ENCODE data around the gene MFAP3L.

The MFAP3L gene

DNA sequence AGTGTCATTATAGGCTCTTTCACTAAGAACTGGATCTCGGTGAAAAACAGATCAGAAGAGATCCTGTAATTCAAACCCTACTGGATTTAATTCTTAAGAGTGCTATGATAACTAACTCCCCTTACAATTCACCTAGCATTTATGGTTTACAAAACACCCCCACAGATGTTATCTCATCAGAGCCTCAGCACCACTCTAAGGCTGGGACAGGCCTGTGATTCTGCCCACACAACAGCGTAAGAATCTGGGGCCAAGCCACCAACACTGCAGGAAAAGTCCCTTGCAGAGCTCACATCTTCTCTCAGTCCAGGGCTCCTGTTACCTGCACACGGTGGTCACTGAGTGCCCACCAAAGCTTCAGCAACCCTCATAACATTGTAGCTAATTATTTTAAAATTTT, 8.9 kb downstream of the MFAP3L start:
- no peak for DNase-seq

DNA sequence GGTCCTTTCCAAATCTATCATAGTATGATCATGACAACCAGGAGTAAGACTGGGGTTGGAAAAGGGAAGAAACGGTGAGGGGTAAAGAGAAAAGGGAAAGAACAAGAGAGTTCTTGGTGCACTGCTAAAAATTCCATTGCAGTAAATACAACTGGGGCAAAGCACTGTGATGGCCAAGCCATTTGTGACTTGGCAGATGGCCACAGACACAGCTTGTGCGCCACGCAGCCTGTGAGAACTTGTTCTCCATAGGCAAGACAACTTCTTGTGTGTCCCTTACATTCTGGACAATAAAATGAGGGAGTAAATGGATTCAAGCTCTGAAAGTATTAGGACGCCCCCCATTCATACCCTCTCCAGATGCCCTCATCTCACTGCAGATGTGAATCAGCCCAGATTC, 10.9 kb downstream of the MFAP3L start:
- DNase-seq = no peak

DNA sequence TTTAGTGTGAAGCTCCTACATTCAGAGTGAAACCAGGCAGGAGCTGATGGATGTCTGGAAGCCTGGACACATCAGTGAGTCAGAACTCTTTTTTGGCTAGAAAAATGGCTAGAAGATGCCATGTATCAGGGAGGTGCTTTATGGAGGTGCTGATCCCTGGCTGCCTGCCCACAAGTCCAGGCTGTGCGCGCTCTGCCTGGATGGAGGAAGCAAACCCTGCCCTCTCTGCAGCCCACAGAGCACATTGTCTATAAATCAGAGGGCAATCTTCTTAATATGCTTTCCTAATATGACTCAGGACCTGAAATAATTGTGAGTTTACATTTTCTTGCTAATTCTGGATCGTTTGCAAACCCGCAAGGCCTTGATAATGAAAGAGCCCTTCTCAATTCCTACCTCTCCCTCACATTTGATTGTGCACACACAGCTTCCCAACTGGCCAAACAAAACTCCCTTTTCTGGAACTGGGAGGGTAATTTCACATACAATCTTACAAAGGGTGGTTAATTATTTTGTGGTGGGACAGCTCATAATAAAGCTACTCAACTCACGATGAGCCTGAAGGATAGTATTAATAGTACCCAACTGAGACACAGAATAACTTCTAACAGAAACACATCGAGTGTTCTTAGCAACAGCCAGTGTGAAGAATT, 11.7 kb downstream of the MFAP3L start:
- DNase-seq = no peak

DNA sequence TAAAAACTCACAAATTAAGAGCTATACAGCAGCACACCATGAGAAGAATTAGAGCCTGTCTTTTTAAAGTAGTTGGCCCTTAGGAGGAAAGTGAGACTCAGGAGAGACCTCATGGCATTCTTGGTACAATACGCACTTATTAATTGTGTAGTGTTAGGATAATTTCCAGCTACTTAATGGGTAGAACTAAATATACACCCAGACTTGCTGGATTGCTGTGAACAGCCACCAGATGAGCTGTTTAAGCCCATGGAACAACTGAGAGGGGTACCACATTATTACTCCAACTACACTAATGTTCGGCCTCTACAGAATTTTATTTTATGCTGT, 13.6 kb downstream of the MFAP3L start:
- DNase-seq = no peak

DNA sequence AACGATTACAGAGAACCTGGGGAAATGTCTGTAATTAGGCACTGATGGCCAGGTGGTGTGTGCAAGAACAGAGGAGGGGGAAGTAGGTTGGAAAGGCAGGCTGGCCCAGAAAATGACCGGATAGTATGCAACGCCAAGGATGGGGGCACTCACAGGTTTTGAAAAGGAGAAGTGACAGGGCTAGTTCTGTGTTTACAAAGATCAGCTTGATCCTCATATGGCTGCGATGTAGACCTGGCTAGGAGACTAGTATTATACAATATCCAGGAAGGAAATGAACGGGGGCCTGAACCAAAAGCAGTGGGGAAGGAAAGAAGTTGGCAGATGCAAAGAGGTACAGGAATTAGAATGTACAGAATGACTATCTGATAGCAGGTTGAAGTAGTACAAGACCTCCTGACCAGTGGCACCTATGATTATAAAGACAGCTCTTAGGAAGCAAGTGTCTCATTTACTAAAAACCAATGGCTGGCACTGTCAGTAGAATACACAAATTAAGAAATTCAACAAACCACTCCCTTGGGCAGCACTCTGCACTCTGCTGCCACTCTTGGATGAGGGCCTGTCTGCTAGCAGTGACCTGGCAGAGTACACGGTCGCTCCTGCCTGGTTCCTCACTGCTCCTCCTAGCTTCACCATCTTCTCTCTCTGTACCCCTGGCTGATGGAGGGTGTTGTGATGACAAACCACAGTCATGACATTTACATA, 14.1 kb downstream of the MFAP3L start:
- no peak for DNase-seq

DNA sequence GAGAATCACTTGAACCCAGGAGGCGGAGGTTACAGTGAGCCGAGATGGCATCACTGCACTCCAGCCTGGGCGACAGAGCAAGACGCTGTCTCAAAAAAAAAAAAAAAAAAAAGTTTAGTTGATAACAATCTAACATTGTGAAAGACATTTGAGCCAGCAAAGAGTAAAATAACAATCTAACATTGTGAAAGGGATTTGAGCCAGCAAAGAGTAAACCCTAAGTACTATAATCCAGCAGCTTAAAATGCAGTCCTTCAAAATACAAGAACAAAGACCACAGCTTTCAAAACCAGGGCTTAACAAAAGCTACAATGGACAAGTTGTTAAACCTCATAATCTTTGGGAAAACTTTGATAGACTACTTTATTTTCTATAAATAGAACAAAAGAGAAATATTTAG, 16.9 kb downstream of the MFAP3L start:
- DNase-seq = no peak

DNA sequence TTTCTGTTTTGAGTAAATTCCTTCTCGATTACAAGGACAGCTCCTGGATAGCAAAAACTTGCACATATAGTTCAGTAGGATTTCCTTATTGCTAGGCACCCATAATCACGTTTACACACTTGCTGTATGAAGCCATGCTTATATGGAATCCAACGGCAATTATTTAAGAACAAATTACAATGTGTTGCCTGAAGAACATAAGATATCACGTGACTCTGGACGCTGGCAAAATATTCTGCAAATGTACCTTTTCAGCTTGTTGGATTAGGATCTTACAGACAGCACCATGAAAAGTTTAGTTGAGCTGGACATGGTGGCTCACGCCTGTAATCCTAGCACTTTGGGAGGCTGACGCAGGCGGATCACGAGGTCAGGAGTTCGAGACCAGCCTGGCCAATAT, 17.4 kb downstream of the MFAP3L start:
- DNase-seq = no peak

DNA sequence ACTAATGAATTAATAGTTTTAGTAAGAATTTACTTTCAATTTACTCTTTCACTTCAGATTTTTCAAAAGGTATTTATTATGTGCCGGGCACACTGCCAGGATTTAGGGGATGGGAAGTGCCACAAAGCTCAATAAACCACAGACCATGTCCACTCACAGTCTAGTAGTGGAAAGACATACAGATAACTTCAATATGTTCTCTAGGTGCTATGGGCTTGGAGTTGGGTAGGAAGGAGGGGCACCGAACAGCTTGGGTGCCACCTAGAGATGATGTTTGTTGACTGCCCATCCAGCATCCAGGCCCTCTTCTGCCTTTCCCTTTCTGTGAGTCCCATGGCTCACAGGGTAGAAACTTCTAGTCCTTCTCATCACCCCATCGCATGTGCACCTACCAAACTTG, 17.8 kb downstream of the MFAP3L start:
- no peak for DNase-seq

DNA sequence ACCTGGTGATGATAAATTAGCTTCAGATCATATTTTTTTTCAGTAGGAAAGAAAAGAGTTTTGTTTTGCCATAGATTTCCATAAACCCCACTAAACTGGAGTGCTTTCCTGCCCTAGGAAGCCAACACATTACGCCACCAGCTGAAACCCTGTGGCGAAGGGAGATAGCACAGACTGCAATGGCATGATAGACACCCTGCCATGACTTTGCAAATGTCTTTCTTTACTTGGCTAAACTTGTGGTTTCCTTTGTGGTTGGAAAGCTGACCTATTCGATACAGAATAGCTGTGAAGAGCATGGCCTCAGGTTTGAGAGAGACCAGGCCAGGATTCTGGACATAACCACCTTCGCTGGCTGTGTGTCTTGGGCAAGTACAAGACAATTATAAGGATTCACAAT, 19.1 kb downstream of the MFAP3L start:
- DNase-seq = no peak

DNA sequence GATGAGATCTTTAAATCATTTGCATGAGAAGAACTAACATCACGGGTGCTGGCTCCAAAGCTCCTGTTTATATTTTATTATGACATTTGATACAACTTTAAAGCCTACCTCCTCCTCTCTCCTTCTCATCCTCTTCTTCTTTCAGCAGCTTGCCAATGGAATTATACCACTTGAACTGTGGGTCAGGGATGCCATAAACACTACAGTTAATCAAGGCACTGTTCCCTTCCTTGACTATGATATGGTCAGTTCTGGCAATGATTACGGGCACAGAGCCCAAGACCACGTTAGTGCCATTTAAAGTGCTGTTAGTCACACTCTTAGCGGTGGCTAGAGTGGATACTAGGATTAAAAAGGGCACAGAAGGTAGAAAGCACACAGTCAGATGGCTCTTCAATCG, 20.7 kb downstream of the MFAP3L start:
- no peak for DNase-seq

DNA sequence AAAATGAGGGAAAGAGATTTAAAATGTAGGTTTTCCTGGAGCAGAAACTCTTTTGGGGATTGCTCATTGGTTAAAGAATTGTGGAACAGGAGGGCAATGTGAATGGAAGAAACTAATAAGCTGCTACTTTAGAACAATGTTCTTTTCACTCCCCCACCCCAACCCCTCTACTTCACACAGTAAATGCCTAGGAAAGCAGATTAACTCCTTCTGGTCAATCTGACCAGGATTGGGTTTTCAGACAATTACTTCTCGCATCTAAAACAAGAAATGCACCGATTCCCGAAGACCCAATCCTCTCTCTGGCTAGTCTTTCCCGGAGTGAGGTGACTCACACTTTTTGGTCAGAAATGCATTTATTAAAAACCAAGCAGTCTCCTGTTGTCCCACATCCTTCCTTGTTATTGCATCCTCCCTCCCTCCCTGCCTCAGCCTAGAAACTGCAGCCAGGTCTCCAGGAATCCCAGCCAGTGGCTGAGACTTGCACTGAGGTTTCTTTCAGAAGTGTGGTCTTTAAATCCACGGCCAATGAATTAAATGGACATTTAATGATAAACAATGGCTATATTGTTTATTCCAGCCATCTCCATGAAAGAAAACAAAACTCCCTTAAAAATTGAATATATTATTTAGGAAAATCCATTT, 21.4 kb downstream of the MFAP3L start:
- DNase-seq = no peak

DNA sequence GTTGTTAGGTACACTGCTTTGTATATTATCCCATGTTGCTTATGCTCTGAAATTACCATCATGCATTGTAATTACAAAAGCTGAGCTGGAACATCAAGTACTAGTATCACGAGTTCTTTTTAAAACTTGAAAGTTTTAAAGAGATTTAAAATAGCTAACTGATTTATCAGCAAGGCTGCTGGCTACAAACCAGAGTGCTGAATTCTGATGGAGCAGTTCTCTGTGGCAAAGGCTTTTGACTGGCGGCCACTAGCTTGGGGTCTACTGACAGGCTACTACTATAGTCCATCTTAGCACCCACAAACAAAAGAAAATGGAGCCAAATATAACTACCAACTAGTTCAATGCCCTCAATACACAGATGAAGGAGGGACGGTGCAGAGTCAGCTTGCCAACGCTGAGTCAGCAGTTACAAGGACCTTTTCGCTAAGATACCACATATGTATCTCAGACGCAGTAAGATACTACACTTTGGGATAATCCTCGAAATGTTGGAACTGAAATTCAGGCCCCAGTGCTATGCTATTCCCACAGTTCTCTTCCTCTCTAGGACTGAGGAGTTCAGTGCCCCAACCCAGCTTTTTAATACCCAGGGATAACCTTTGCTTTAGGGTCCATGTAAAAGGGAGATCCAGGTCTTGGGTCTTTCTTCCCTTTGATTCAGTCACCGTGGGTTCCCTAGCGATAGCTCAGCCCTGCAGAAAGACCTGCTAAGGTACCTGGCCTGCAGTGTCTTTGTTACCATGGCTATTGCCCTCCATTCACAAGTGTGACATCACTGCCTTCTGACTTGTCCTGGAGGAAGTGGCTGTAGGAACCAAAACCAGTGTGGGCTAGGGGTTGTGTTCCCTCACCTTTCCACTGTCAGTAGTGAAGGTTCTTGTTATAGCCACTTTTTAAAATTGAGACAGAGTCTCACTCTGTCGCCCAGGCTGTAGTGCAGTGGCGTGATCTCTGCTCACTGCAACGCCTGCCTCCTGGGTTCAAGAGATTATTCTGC, 22.8 kb downstream of the MFAP3L start:
- no peak for DNase-seq

DNA sequence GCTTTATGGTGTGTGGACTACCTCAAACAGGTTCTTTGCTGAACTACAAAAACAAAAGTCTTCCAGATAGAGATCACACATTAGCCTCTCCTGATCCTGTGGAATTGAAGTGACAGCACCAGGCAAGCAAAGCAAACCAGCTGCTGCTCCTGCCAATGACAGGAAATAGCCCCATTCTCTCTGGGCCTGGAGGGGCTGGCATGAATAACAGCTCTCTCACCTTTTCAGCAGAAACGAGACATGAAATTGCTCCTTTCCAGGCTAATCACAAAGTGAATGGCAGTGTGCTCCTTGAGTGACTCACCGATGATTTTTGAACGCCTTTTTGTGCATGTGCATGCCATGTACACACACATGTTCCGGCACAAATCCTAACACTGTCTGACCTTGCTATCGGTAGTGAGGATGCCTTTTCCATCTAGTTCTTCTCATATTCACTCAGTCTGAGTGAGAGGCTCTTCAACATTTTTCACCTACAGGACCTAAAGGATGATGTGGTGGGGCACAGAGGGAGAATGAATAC, 24.4 kb downstream of the MFAP3L start:
- DNase-seq = no peak

DNA sequence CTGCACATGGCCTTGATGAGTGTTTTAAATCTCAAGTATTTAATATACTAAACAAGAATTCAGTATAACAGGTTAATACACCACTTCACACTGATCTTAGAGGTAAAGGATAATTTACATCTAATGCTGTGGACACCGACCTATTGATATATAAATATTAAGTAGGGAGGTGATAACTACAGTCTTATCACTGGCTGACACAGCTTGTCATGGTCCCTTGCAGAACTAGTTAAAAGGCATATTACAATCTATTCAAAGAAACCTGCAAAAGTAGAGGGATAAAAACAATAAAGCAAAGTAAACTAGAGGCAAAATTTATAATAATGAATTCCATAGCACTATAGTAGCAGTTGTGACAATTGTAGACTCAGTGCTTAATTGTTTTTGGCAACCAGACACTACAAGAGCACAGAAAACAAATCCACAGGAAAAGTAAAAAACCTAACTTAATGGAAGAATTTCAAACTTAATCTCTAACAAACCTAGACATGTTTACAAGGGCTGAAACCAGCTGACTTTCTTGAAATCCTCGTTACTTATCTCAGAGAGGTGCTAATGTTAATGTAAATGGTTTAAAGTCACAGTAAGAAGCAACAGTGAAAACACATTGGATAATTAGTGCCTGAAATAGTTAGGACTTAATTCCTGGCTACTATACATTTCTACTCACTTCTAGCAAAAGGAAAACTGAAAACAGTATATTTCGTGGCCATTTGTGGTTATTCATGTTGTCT, 25.0 kb downstream of the MFAP3L start:
- DNase-seq = no peak

DNA sequence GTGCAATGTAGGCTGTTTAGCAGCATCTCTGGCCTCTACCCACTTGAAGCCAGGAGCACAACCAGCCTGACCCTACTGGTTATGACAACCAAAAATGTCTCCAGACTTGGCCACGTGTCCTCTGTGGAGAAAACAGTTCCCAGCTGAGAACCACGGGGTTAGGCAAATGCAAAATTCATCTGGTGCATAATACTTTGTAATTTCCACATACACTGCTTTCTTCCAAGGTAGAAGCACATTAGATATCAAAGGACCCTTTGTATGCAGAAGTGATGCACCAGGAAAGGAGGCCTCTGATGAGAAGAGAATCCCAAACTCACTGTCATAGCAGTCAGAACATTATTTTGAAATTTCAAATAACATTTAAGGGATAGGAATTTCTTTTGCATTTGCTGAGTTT, 26.3 kb downstream of the MFAP3L start:
- DNase-seq = no peak

DNA sequence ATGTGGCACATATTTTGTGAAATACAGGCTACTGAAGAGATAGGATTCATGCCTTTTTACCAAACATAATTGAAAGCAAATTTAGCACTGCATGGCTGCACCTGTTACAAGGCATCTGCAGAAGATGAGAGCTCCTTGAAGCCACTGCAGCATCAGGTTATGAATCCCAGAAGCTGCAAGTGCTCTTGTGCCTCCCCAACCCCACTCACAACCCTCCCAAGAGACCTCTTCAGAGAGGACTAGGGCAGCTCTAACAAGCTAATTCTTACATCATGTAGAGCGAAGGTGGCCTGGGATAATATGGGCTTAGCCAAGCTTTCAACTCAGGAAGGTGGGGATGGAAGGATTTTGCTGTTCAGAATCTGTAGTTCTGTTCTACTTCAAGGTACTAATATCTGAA, 27.2 kb downstream of the MFAP3L start:
- no peak for DNase-seq

DNA sequence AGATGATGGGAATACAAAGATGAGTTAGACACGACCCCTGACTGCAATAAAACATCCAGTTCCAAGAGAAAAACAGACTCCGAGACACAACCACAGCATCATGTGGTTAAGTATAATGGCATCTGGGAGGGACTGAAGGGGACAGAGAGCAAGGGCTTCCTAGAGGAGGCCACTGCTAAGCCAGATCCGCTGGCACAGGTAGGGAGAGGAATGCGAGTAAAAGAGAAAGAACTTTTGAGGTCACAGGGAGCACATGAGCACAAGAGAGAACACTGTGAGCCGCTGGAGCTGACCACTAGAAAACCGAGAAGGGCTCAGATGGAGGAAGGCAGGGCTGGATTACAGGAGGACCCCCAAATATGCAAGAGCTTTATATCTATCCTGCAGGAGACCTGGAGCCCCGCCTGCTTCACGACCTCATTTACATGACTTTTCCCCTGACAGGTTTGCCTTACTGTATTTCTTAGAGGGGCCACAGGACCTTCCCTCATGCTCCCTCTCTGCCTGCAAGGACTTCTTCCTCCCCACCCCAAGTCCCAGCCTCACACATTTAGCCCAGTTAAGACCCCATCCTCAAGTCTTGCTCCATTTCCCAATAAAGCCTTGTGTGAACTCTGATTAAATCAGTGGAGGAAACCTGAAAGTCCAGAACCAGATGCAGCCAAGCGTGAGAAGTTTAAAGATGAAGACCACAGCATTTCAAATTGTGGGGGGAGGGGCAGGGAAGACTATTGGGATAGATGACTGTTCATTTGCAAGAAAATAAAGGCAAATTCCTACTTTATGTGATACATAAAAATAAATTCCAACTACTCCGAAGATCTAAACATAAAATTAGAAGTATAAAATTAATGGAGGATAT, 29.6 kb downstream of the MFAP3L start:
- DNase-seq = no peak

DNA sequence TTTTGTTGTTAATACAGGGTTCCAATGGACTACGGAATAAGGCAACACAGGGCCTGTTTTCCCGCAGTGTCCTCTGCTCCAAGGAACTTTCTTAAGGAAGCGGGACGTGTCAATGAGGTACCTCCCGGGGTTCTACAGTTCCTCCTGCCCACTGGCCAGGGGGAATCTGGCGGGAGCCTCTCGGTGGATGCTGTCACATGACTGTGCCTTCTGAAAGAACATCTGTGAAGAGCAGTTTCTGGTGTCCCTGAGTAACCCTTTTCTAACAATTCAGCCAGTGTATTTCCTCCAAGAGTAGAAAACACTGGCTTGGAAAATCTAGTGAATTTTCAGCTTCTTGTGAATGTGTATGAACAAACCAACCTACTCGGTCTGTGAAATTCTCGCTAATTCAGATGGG, 32.7 kb downstream of the MFAP3L start:
- no peak for DNase-seq

DNA sequence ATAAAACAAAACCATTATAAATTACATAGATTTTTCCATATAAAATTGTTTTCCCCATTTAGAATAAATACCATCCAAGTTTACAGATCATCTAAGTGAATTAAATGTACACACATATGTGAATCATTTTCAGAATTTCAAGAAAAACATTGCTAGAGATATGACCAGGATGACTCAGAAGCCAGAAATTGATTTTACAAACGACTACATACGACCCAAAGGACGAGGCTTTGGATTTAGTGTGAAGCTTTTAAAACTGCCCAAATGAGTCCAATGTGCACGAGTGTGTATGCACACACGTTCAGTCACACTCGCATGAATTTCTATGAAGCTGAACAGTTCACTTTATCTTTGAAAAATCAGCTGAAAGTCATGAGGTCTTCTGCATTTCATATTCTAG, 37.9 kb downstream of the MFAP3L start:
- no peak for DNase-seq

DNA sequence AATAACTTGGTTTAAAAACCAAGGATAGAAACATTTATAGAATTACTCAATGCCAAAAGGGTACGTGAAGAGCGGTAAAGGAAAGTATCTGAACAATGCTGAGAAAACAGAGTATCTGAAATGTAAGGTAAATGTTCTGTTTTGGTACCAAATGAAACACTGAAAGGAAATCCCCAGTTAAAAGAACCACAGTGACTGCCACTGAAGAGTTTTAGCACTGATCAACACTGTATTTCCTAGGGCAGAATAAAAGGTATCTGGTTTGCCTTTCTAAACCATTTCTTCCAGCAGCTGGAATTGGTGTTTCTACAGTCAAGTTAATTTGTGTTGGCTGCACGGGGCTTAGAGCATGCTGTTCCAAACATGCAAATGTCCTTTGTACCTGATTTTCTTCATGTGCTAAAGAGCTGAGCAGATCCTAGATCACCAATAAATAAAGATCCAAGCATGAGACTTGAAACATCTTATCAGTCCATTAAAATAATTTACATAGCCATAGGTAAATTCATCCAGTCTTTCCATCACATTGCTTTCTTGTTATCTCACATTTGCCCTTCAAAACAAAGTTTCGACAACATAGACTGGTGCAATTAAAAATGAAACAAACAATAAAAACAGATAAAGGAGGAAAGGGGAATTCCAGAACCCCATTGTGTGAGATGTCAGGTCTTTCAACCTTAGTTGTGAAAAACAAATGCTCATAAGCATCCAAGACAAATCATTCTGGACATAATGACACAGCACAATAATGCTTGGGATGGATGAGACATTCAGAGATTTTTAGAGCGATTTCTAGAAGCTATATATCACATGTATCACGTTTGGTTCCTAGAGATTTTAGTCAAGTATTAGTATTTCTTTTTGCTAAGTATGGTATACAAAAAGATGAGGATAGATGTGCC, 38.6 kb downstream of the MFAP3L start:
- DNase-seq = no peak
